Femur (tissue), 1 donor: Measurements from ENCODE around the gene IL11RA.

Experiments used
- DNase-seq: peaks from one replicate; pipeline ENCODE4 v3.0.0-alpha.2; 2017

The IL11RA gene

GRCh38 chr9:34655394-34655793, 3.4 kb downstream of the IL11RA start:
- DNase-seq, result no peak

- no peak for DNase-seq
Measured at GRCh38 chr9:34656992-34657391, 5.0 kb downstream of the IL11RA start.

- no peak for DNase-seq
Measured at GRCh38 chr9:34658461-34658860, 6.5 kb downstream of the IL11RA start.

- no peak for DNase-seq
Measured at GRCh38 chr9:34659592-34660253, 7.7 kb downstream of the IL11RA start.

- no peak for DNase-seq
Measured at GRCh38 chr9:34662526-34663302, 10.7 kb downstream of the IL11RA start, which contains the start of gene CCL27. CCL27 (minus strand) TSS chr9:34662657; CDS start chr9:34662633, 24 bp downstream.

DNA sequence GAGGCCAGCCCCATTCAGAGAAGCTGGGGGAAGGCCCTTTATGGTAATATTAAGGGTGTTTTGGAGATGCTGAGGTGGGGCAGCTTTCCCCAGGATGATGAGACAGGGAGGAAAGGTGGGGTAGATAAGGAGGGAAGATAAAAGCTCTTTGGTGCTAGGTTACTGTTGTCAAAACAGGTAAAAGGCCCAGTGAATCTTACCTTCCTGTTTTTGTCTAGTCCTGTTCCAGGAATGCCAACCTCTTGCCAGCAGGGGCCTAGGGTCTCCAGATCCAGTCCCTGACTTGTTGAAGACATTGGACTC, 11.3 kb downstream of the IL11RA start:
- DNase-seq, result no peak

DNA sequence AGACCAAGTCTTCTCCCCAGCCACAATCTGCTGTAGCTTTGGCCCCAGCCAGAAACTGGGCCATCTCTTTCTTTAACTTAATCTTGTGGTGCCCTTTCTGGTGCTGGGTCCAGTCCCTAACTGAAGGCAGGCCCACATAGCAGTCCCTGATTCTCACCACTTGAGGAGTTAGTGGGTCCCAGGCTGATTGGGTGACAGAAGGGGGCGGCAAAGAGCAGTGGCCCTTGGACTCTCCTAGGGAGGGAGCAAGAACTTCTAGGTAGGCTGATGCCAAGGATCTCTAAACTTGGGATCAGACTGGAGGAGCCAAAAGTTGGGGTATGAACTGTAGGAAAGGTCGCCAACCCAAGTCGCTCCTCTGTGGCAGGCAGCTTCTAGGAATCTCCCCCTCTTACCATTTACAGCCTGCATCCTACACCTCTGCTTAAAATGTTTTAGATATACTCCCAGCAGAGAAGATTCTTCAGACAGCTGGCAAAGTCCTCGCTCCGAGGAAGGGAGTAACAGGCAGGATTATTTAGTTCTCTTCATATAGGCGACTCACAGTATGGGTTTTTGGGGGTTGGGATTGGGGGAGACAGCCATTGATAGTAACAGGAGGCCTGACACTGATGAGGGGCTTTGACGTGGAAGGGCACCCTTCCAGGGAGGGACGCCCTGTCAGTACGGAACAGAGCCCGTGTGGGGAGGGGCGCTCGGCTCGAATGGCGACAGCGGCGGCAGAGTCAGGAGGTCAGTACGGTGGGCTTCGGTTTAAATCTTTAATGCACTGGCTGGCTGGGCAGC, 12.5 kb downstream of the IL11RA start:
- peak; percentile 80 for DNase-seq

- no peak for DNase-seq
Measured at GRCh38 chr9:34665067-34665380, 13.0 kb downstream of the IL11RA start.

GRCh38 chr9:34665381-34666250, 13.6 kb downstream of the IL11RA start:
- DNase-seq, result peak; percentile 96

- DNase-seq, result no peak
Measured at GRCh38 chr9:34669809-34670562, 18.0 kb downstream of the IL11RA start.

DNA sequence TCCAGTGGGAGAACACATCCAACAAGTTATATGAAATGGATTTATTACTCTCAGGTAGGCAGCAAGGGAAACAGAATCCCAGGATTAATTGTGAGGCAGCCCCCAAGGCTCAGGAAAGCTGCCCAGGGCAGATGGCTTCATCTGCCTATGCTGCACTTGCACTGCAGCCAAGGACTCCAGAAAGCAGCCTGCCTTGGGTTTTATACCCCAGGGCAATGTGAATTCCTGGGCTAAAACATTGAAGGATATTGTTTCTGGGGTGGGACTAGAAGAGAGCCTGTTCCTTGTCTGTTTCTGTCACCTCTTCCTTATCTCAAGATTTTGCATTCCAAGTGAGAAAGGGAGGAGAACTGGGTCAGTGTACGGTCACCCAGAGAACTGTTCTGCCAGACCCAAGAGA, 19.3 kb downstream of the IL11RA start:
- DNase-seq, result no peak

DNA sequence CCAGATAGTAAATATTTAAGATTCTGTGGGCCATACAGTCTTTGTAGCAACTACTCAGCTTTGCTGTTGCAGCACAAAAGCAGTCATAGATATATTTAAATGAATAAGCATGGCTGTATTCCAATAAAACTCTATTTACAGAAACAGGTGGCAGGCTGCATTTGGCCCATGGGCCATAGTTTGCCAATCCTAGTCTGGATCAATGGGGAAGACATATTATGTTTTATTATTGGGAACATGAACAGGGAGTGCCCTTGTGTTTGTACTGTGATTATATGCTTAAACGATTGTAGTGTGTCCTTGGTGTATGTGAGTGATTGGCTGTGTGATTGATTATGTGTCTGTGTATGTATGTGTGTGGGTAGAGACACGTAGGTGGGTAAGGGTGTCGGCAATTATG, 22.5 kb downstream of the IL11RA start:
- DNase-seq, result no peak

- peak; percentile 63 for DNase-seq
Measured at GRCh38 chr9:34675048-34675714, 23.2 kb downstream of the IL11RA start.

DNA sequence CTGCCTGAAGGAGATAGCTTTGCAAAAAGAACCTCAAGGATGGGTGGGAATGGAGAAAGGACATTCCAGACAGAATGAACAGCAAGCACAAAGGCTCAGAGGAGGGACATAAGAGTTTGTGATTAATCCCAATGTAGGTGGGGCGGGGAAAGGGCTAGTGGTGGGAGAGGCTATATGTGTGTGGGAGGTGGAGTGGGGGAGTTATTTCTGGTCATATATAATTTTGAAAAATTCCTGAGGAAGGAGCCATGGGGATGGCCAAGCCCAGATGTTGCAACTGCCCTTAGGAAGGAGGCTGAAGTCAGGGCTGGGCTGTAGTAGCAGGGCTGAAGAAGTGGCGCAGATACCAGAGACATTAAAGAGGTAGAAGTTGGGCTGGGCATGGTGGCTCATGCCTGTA, 23.9 kb downstream of the IL11RA start:
- DNase-seq, result no peak

DNA sequence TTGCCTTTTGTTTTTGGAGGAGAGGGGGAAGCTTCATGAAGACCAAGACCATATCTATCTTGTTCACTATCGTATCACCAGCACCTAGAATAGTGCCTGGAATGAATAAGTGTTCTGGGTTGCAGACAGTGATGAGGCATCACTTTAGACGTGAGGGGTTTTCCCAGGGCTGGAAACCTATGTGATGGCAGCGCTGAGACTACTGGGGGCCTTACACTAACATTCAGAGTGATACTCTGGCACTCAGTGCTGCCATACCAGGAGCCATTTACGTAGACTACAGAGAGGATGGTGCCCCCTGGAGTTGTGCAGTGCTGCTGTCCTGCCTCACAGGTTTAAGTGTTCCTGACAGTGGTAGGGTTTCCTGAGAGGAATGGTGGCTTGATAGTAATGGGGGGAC, 32.2 kb downstream of the IL11RA start:
- no peak for DNase-seq

- DNase-seq, result no peak
Measured at GRCh38 chr9:34684816-34685215, 32.8 kb downstream of the IL11RA start.

DNA sequence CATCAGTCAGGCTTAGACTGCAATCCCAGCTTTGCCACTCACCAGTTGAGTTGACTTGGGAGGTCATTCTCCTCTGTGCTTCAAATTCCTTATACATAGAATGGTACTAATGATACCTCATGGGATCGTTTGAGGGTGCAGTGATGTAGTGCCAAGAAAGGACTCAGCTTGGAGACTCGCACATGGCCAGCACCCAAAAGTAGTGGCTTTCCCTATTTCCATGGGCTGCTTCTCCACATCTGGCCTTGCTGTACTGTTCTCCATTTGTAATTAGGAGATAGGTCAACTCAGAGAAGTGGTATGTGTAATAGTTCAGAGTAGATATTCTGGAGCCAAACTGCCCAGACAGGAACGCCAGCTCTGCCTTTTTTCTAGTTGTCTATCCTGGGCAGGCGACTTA, 33.6 kb downstream of the IL11RA start:
- no peak for DNase-seq

GRCh38 chr9:34686231-34686630, 34.2 kb downstream of the IL11RA start:
- no peak for DNase-seq

DNA sequence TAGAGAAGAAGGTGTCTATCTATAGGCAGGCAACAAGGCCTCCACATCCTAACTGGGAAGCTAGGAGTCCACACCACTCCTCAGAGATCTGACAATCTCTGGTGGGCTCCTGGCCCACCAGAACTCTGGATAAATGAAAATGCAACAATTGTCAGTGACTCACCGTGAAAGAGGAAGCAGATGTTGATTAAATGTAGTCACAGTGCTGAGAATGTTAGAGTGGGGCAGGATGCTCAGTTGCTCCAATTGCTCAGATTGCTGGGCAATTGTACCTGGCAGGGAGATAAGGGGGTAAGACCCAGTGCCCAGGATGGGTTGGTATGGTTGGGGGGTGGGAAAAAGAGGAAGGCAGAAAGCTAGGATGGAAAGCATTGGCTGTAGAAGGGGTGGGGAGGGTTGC, 34.7 kb downstream of the IL11RA start:
- DNase-seq, result no peak

DNA sequence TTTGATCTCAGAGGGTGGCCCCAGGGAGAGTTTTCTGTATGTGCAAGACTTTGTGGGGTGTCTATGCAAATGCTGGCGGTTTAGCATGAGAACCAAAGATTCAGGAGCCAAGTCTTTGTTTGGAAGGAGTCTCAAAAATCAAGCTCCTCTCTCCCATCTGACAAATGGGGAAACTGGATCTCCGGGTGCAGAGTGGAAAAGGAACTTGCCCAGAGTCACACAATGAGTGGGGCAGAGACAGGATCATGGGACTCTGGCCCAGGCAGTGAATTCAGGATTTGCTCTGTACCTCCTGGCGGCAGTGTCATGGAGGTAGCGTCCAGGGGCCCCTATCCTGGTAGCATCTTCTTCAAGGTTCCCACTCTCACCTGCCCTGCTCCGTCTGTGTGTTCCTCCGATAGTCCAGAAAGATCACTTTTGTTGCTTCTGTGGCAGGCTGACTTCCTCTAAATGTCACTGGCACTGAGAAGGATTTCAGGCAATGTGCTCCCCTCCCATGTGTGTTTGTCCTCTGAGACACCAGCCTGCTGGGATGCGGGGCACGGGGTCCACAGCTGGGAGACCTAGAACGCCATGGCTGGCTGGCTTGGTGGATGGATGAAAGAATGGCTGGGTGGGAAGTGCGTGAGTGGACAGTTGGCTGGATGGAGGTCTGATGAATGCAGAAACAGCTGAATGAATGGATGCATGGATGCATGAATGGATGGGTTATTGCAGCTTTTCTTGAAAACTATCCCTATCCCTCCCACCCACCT, 35.5 kb downstream of the IL11RA start:
- DNase-seq, result no peak
